SK-N-SH treated with all-trans-retinoic acid at 6 μM for 48 hours (cell line): ENCODE data around the gene AVPI1.

Experiments used
- ATAC-seq: fragments of 200-7000 bp; cut with Tn5 transposase; 3 replicates; pipeline ENCODE4 v1.9.1; 2020; ENCODE audit warnings: mild to moderate bottlenecking, moderate library complexity
- ARNTL ChIP-seq: fragments of 450-650 bp; formaldehyde crosslinking; IDR thresholded peaks from 2 replicates; pipeline ENCODE4 v1.5.0; 2020; ENCODE audit warnings: low read depth, mild to moderate bottlenecking, moderate library complexity, borderline replicate concordance
- BACH2 ChIP-seq: fragments of 250-450 bp; sonication (Bioruptor Pico); IDR thresholded peaks from 2 replicates; pipeline ENCODE4 v1.9.0; 2021; ENCODE audit warnings: mild to moderate bottlenecking, borderline replicate concordance
- CSDC2 ChIP-seq: fragments of 250-450 bp; sonication (Bioruptor Pico); IDR thresholded peaks from 2 replicates; pipeline ENCODE4 v1.5.0; 2020; ENCODE audit warnings: mild to moderate bottlenecking, moderate library complexity
- ESRRG ChIP-seq: fragments of 250-450 bp; sonication (Bioruptor Pico); IDR thresholded peaks from 2 replicates; pipeline ENCODE4 v1.6.1; 2021; ENCODE audit warnings: mild to moderate bottlenecking
- GLIS3 ChIP-seq: fragments of 250-450 bp; sonication (Bioruptor Pico); IDR thresholded peaks from 2 replicates; pipeline ENCODE4 v1.5.0; 2020; ENCODE audit warnings: mild to moderate bottlenecking, moderate library complexity
- ISL1 ChIP-seq: fragments of 250-450 bp; sonication (Bioruptor Pico); IDR thresholded peaks from 2 replicates; pipeline ENCODE4 v2.1.2; 2022; ENCODE audit warnings: mild to moderate bottlenecking, moderate library complexity
- OSR1 ChIP-seq: fragments of 250-450 bp; sonication (Bioruptor Pico); IDR thresholded peaks from 2 replicates; pipeline ENCODE4 v1.8.0; 2022; ENCODE audit warnings: moderate library complexity, mild to moderate bottlenecking, inconsistent platforms
- RARB ChIP-seq: fragments of 250-450 bp; sonication (Bioruptor Pico); IDR thresholded peaks from 2 replicates; pipeline ENCODE4 v1.8.0; 2021; ENCODE audit warnings: mild to moderate bottlenecking, moderate library complexity
- SNAI2 ChIP-seq: fragments of 250-450 bp; sonication (Bioruptor Pico); IDR thresholded peaks from 2 replicates; pipeline ENCODE4 v1.5.0; 2020; ENCODE audit warnings: mild to moderate bottlenecking, moderate library complexity
- TOX ChIP-seq: fragments of 250-450 bp; sonication (Bioruptor Pico); IDR thresholded peaks from 2 replicates; pipeline ENCODE4 v1.8.0; 2021; ENCODE audit warnings: mild to moderate bottlenecking, moderate library complexity, borderline replicate concordance
- ZFP3 ChIP-seq: fragments of 250-450 bp; sonication (Bioruptor Pico); IDR thresholded peaks from 2 replicates; pipeline ENCODE4 v1.5.0; 2020; ENCODE audit warnings: mild to moderate bottlenecking, moderate library complexity
- ZFP30 ChIP-seq: fragments of 450-650 bp; formaldehyde crosslinking; IDR thresholded peaks from 2 replicates; pipeline ENCODE4 v1.5.0; 2022; ENCODE audit warnings: mild to moderate bottlenecking, moderate library complexity
- ZNF565 ChIP-seq: fragments of 450-650 bp; formaldehyde crosslinking; conservative IDR thresholded peaks from 2 replicates; pipeline ENCODE4 v1.5.0; 2020; ENCODE audit warnings: low read depth, mild to moderate bottlenecking, moderate library complexity
- ZNF70 ChIP-seq: fragments of 450-650 bp; formaldehyde crosslinking; IDR thresholded peaks from 2 replicates; pipeline ENCODE4 v1.5.0; 2020; ENCODE audit warnings: mild to moderate bottlenecking, moderate library complexity
- ZNF8 ChIP-seq: fragments of 450-650 bp; formaldehyde crosslinking; IDR thresholded peaks from 2 replicates; pipeline ENCODE4 v1.5.0; 2020; ENCODE audit warnings: mild to moderate bottlenecking, moderate library complexity
- TF ChIP-seq, protein P1 (sequence below): fragments of 250-450 bp; sonication (Bioruptor Pico); IDR thresholded peaks from 2 replicates; pipeline ENCODE4 v1.8.0; 2020; ENCODE audit warnings: mild to moderate bottlenecking, moderate library complexity, borderline replicate concordance
- TF ChIP-seq, protein P2 (sequence below): fragments of 250-450 bp; sonication (Bioruptor Pico); IDR thresholded peaks from 2 replicates; pipeline ENCODE4 v1.5.0; 2020; ENCODE audit warnings: mild to moderate bottlenecking, moderate library complexity
- TF ChIP-seq, protein P3 (sequence below): fragments of 250-450 bp; sonication (Bioruptor Pico); IDR thresholded peaks from 2 replicates; pipeline ENCODE4 v1.5.1; 2021; ENCODE audit warnings: mild to moderate bottlenecking, moderate library complexity
- TF ChIP-seq, protein P4 (sequence below): fragments of 250-450 bp; sonication (Bioruptor Pico); IDR thresholded peaks from 2 replicates; pipeline ENCODE4 v1.5.1; 2020; ENCODE audit warnings: low read depth, mild to moderate bottlenecking, moderate library complexity
- TF ChIP-seq, protein P5 (sequence below): fragments of 250-450 bp; sonication (Bioruptor Pico); IDR thresholded peaks from 2 replicates; pipeline ENCODE4 v1.8.0; 2021; ENCODE audit warnings: low read depth, mild to moderate bottlenecking, moderate library complexity, borderline replicate concordance

The AVPI1 gene

DNA sequence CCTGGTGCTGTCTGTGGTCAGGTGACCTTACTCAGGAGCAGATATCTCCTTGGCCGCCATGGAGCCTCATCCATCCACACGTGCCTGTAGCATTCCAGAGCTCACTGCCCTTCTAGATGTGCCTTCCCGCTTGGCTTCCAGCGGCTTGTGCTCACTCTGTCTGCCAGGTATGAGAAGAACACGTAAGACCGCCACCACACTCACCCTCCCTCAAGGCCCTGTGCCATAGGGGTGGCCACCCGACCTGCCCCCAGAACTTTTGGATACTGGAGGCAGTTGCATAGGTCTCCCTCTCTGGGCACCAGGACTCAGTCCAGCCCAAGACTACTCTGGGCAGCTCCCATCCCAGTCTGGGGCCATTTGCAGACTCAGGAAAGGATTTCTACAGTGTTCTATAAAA, 30.6 kb upstream of the AVPI1 start:
- no peak for TF ChIP-seq BACH2 (CRISPR knock-in tag)
- TF ChIP-seq ARNTL (CRISPR knock-in tag) = no peak
- no peak for TF ChIP-seq ESRRG (CRISPR knock-in tag)
- no peak for TF ChIP-seq GLIS3 (CRISPR knock-in tag)
- TF ChIP-seq, protein P1, sequence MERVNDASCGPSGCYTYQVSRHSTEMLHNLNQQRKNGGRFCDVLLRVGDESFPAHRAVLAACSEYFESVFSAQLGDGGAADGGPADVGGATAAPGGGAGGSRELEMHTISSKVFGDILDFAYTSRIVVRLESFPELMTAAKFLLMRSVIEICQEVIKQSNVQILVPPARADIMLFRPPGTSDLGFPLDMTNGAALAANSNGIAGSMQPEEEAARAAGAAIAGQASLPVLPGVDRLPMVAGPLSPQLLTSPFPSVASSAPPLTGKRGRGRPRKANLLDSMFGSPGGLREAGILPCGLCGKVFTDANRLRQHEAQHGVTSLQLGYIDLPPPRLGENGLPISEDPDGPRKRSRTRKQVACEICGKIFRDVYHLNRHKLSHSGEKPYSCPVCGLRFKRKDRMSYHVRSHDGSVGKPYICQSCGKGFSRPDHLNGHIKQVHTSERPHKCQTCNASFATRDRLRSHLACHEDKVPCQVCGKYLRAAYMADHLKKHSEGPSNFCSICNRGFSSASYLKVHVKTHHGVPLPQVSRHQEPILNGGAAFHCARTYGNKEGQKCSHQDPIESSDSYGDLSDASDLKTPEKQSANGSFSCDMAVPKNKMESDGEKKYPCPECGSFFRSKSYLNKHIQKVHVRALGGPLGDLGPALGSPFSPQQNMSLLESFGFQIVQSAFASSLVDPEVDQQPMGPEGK = no peak
- TF ChIP-seq SNAI2 (CRISPR knock-in tag) = no peak
- no peak for TF ChIP-seq OSR1 (CRISPR knock-in tag)
- TF ChIP-seq ZNF70 (CRISPR knock-in tag) = no peak
- no peak for TF ChIP-seq CSDC2 (CRISPR knock-in tag)
- TF ChIP-seq, protein P2, sequence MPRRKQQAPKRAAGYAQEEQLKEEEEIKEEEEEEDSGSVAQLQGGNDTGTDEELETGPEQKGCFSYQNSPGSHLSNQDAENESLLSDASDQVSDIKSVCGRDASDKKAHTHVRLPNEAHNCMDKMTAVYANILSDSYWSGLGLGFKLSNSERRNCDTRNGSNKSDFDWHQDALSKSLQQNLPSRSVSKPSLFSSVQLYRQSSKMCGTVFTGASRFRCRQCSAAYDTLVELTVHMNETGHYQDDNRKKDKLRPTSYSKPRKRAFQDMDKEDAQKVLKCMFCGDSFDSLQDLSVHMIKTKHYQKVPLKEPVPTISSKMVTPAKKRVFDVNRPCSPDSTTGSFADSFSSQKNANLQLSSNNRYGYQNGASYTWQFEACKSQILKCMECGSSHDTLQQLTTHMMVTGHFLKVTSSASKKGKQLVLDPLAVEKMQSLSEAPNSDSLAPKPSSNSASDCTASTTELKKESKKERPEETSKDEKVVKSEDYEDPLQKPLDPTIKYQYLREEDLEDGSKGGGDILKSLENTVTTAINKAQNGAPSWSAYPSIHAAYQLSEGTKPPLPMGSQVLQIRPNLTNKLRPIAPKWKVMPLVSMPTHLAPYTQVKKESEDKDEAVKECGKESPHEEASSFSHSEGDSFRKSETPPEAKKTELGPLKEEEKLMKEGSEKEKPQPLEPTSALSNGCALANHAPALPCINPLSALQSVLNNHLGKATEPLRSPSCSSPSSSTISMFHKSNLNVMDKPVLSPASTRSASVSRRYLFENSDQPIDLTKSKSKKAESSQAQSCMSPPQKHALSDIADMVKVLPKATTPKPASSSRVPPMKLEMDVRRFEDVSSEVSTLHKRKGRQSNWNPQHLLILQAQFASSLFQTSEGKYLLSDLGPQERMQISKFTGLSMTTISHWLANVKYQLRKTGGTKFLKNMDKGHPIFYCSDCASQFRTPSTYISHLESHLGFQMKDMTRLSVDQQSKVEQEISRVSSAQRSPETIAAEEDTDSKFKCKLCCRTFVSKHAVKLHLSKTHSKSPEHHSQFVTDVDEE (CRISPR knock-in tag) = no peak
- TF ChIP-seq RARB (CRISPR knock-in tag) = no peak
- TF ChIP-seq ZNF565 (CRISPR knock-in tag) = no peak
- TF ChIP-seq, protein P3, sequence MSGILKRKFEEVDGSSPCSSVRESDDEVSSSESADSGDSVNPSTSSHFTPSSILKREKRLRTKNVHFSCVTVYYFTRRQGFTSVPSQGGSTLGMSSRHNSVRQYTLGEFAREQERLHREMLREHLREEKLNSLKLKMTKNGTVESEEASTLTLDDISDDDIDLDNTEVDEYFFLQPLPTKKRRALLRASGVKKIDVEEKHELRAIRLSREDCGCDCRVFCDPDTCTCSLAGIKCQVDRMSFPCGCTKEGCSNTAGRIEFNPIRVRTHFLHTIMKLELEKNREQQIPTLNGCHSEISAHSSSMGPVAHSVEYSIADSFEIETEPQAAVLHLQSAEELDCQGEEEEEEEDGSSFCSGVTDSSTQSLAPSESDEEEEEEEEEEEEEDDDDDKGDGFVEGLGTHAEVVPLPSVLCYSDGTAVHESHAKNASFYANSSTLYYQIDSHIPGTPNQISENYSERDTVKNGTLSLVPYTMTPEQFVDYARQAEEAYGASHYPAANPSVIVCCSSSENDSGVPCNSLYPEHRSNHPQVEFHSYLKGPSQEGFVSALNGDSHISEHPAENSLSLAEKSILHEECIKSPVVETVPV = no peak
- TF ChIP-seq ZNF8 = no peak
- TF ChIP-seq ZFP30 (CRISPR knock-in tag) = no peak
- TF ChIP-seq ISL1 (CRISPR knock-in tag) = no peak
- TF ChIP-seq, protein P4, sequence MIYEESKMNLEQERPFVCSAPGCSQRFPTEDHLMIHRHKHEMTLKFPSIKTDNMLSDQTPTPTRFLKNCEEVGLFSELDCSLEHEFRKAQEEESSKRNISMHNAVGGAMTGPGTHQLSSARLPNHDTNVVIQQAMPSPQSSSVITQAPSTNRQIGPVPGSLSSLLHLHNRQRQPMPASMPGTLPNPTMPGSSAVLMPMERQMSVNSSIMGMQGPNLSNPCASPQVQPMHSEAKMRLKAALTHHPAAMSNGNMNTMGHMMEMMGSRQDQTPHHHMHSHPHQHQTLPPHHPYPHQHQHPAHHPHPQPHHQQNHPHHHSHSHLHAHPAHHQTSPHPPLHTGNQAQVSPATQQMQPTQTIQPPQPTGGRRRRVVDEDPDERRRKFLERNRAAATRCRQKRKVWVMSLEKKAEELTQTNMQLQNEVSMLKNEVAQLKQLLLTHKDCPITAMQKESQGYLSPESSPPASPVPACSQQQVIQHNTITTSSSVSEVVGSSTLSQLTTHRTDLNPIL (CRISPR knock-in tag) = no peak
- TF ChIP-seq, protein P5, sequence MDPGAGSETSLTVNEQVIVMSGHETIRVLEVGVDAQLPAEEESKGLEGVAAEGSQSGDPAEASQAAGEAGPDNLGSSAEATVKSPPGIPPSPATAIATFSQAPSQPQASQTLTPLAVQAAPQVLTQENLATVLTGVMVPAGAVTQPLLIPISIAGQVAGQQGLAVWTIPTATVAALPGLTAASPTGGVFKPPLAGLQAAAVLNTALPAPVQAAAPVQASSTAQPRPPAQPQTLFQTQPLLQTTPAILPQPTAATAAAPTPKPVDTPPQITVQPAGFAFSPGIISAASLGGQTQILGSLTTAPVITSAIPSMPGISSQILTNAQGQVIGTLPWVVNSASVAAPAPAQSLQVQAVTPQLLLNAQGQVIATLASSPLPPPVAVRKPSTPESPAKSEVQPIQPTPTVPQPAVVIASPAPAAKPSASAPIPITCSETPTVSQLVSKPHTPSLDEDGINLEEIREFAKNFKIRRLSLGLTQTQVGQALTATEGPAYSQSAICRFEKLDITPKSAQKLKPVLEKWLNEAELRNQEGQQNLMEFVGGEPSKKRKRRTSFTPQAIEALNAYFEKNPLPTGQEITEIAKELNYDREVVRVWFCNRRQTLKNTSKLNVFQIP (CRISPR knock-in tag) = no peak
- no peak for TF ChIP-seq ZFP3 (CRISPR knock-in tag)
- ATAC-seq = no peak

DNA sequence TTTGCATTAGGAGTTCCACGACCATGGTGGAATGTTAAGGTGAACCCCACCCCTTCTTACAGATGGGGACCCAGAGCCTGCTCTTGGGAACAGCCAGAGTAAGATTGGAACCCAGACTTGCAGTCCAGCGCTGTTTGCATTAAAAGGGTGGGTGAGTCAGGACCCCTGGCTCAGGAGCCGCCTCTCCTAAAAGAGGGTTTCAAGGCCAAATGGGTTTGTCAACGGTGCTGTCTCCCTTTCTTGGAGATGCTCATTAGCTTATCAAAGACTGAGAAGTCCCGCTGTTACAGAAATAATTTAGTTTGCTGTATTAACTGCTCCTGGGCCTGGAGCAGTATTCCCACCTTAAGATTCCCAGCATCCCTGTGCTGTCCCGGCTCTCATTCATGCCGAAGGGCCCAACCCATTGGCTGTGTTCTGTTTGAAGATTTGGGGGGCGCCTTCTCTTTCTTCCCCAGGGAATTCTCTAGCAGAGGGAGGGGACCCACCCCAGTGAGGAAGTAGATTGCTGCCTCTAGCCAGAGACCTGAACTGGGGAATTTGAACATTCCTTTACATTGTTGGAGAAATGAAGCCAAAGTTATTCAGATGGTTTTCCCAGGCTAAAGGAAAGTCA, 28.3 kb upstream of the AVPI1 start:
- ATAC-seq = no peak
- TF ChIP-seq, protein P3 = no peak
- no peak for TF ChIP-seq ZNF565 (CRISPR knock-in tag)
- TF ChIP-seq, protein P5 (CRISPR knock-in tag) = no peak
- no peak for TF ChIP-seq RARB (CRISPR knock-in tag)
- TF ChIP-seq ZFP30 (CRISPR knock-in tag) = no peak
- TF ChIP-seq OSR1 (CRISPR knock-in tag) = no peak
- no peak for TF ChIP-seq BACH2 (CRISPR knock-in tag)
- TF ChIP-seq CSDC2 (CRISPR knock-in tag) = no peak
- TF ChIP-seq, protein P1 = no peak
- TF ChIP-seq ZNF8 = no peak
- TF ChIP-seq, protein P2 (CRISPR knock-in tag) = no peak
- TF ChIP-seq GLIS3 (CRISPR knock-in tag) = no peak
- TF ChIP-seq ZNF70 (CRISPR knock-in tag) = no peak
- TF ChIP-seq TOX (CRISPR knock-in tag) = no peak
